Osteoblast (primary cell): ENCODE data around the gene PHF20. TPM values are rescaled to one million over a fixed set of nuclear protein-coding genes. Genes with fewer than 3 reads are reported as not detected.

Source experiments
- DNase-seq: peaks from one replicate; pipeline ENCODE4 v3.0.0; 2011; ENCODE audit warnings: low spot score, mixed read lengths; ENCODE audit not compliant: insufficient read length; ENCODE audit errors: missing footprints
- H2AFZ ChIP-seq: 2 replicates; pipeline ENCODE4 v1.6.0; 2011; ENCODE audit warnings: mild to moderate bottlenecking, low read length
- H3K27ac ChIP-seq: 2 replicates; pipeline ENCODE4 v1.5.1; 2011; ENCODE audit warnings: mild to moderate bottlenecking, low read depth, low read length, moderate library complexity
- H3K27me3 ChIP-seq: 2 replicates; pipeline ENCODE4 v1.6.0; 2012; ENCODE audit warnings: mild to moderate bottlenecking, control low read depth, inconsistent platforms, low read length, moderate library complexity; ENCODE audit not compliant: insufficient read depth
- H3K36me3 ChIP-seq: 2 replicates; pipeline ENCODE4 v1.5.1; 2011; ENCODE audit warnings: mild to moderate bottlenecking, low read length, control low read depth, moderate library complexity; ENCODE audit not compliant: insufficient read depth
- H3K4me1 ChIP-seq: 2 replicates; pipeline ENCODE4 v1.5.1; 2011; ENCODE audit warnings: mild to moderate bottlenecking, low read length, control low read depth, moderate library complexity; ENCODE audit not compliant: insufficient read depth
- H3K4me2 ChIP-seq: 2 replicates; pipeline ENCODE4 v1.6.0; 2011; ENCODE audit warnings: mild to moderate bottlenecking, low read length; ENCODE audit not compliant: insufficient read depth
- H3K4me3 ChIP-seq: fragments of 200-600 bp; sonication (generic); 3 replicates; pipeline ENCODE4 v1.5.1; 2012; ENCODE audit warnings: mild to moderate bottlenecking, low read length, inconsistent platforms; ENCODE audit not compliant: insufficient read depth
- H3K79me2 ChIP-seq: 2 replicates; pipeline ENCODE4 v1.6.0; 2012; ENCODE audit warnings: mild to moderate bottlenecking, low read length, control low read depth, inconsistent platforms; ENCODE audit not compliant: insufficient read depth
- H3K9me3 ChIP-seq: 2 replicates; pipeline ENCODE4 v1.5.1; 2011; ENCODE audit warnings: low read depth, low read length, control low read depth
- H4K20me1 ChIP-seq: 2 replicates; pipeline ENCODE4 v1.6.0; 2012; ENCODE audit warnings: mild to moderate bottlenecking, low read length, control low read depth; ENCODE audit not compliant: insufficient read depth
- CTCF ChIP-seq: IDR thresholded peaks from 2 replicates; pipeline ENCODE4 v1.5.1; 2011; ENCODE audit warnings: mild to moderate bottlenecking, low read depth, low read length, moderate library complexity; ENCODE audit errors: extremely low read depth
- total RNA-seq: library from RNA; depleted of rRNA; stranded (reverse); fragments of >200 nt; gene quantifications from 2 replicates; pipeline ENCODE4 v1.2.3, GENCODE V29; 2012

The PHF20 gene
- total RNA-seq, 1 donor = 39.1 TPM

DNA sequence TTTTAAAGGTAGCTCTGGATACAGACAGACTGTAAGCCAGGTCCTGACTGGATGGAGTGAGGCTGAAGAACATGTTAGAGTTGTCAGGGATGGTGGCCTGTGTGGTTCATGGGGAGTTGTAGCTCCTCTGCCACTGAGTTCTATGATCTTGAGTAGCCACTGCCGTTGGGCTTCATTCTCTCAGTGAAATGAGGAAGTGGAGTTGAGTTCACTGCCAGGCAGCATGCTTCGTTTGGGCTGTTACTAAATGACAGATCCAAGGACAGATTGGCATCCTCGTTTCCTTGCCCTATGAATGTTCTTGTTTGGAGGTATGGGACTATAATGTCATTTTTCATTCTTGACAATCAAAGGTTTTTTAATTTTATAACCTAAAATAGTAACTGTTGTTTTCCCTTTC, 145.3 kb downstream of the PHF20 start:
- no peak for DNase-seq

GRCh38 chr20:35918021-35918420, 146.2 kb downstream of the PHF20 start:
- Histone ChIP-seq H3K4me2 (no peak overlapping the region), H3K4me1 (no peaks in the 10 kb centered on the region), H4K20me1 (peaks cover 8% of the 10 kb centered on the region), H3K27ac (no peak overlapping the region), H3K4me3 (no peak overlapping the region), H3K36me3 (peaks cover 55% of the 10 kb centered on the region), H3K9me3 (no peaks in the 10 kb centered on the region), H2AFZ (no peak overlapping the region), H3K79me2 (peaks cover 3% of the 10 kb centered on the region), H3K27me3 (no peaks in the 10 kb centered on the region)
- no peak for TF ChIP-seq CTCF
- DNase-seq = no peak

More for the DNA sequence above, 145.3 kb downstream of the PHF20 start:
- H3K4me1 ChIP-seq = no peaks in the 10 kb centered on the region
- no peak for TF ChIP-seq CTCF
- H3K9me3 ChIP-seq = no peaks in the 10 kb centered on the region
- no peak overlapping the region for H3K4me3 ChIP-seq
- no peaks in the 10 kb centered on the region for H3K27me3 ChIP-seq
- H3K4me2 ChIP-seq = no peak overlapping the region
- no peak overlapping the region for H2AFZ ChIP-seq
- peaks cover 8% of the 10 kb centered on the region for H4K20me1 ChIP-seq
- H3K36me3 ChIP-seq = peaks cover 53% of the 10 kb centered on the region
- no peak overlapping the region for H3K27ac ChIP-seq
- H3K79me2 ChIP-seq = peaks cover 3% of the 10 kb centered on the region

DNA sequence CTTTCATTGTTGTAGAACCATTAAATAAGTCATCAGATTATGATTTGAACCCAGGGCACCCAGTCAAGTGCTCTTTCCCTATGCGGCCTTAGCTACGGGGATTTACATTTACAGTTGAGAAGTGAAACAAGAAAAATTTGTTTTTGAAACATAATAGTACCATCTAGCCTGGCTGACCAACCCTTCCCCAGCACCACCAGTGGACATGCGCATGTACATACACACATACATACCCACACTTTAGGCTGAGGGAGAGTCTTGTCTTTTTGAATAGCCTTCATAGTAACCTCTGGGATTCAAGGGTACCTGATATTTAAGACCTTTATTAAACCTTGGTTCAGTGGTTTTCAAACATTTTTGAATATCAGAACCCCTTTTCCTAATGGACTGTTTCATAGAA, 148.7 kb downstream of the PHF20 start:
- H3K27me3 ChIP-seq = no peaks in the 10 kb centered on the region
- peaks cover 3% of the 10 kb centered on the region for H3K79me2 ChIP-seq
- no peak overlapping the region for H2AFZ ChIP-seq
- no peak for DNase-seq
- peaks cover 8% of the 10 kb centered on the region for H4K20me1 ChIP-seq
- H3K9me3 ChIP-seq = no peaks in the 10 kb centered on the region
- H3K27ac ChIP-seq = no peak overlapping the region
- no peak for TF ChIP-seq CTCF
- H3K4me3 ChIP-seq = no peak overlapping the region
- H3K4me2 ChIP-seq = no peak overlapping the region
- peaks cover 51% of the 10 kb centered on the region for H3K36me3 ChIP-seq
- no peaks in the 10 kb centered on the region for H3K4me1 ChIP-seq

- Histone ChIP-seq H3K4me2 (no peak overlapping the region), H2AFZ (no peak overlapping the region), H4K20me1 (peaks cover 5% of the 10 kb centered on the region), H3K79me2 (peaks cover 4% of the 10 kb centered on the region), H3K36me3 (peaks cover 36% of the 10 kb centered on the region), H3K9me3 (no peaks in the 10 kb centered on the region), H3K4me1 (no peaks in the 10 kb centered on the region), H3K27me3 (no peaks in the 10 kb centered on the region), H3K4me3 (no peak overlapping the region), H3K27ac (no peak overlapping the region)
- TF ChIP-seq CTCF = no peak
- DNase-seq = no peak
Observed at GRCh38 chr20:35929301-35929700, 157.5 kb downstream of the PHF20 start.
